Measurements from ENCODE around the gene CASK.

DNA sequence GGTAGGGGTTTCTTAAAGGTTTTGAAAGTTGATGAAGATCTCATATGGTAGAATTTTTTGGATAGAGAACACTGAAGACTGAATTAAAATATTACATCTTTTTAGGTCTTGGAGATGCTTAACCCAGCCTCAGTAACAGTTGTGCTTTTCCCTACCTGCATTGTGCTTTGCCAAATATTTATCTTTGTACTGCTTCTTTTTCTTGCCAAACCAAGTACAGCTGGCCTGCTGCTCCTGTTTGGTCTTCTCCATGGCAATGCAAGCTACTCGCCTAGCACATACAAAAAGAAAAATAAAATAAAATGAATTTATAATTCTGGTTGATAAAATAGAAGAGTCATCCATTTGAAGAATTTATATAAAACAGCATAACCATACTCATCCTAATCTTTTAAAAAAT, 380.8 kb downstream of the CASK start:
- TF ChIP-seq, protein P1, sequence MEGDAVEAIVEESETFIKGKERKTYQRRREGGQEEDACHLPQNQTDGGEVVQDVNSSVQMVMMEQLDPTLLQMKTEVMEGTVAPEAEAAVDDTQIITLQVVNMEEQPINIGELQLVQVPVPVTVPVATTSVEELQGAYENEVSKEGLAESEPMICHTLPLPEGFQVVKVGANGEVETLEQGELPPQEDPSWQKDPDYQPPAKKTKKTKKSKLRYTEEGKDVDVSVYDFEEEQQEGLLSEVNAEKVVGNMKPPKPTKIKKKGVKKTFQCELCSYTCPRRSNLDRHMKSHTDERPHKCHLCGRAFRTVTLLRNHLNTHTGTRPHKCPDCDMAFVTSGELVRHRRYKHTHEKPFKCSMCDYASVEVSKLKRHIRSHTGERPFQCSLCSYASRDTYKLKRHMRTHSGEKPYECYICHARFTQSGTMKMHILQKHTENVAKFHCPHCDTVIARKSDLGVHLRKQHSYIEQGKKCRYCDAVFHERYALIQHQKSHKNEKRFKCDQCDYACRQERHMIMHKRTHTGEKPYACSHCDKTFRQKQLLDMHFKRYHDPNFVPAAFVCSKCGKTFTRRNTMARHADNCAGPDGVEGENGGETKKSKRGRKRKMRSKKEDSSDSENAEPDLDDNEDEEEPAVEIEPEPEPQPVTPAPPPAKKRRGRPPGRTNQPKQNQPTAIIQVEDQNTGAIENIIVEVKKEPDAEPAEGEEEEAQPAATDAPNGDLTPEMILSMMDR (IDR thresholded peaks at IDR 0.05 in 8 of 11, conservative IDR thresholded peaks at IDR 0.05 in 3 of 11) = no peak
- TF ChIP-seq POLR2A (IDR thresholded peaks at IDR 0.05) = no peak
